Mesenchymal stem cell (in vitro differentiated cells and primary cell): ENCODE measurements around the gene PVR.
"Not testable (repeated sequence)": the region's sequence is repeated elsewhere in the genome, so short reads cannot be mapped to it uniquely, and the experiment has no call there.

Source experiments
- DNase-seq: peaks from one replicate; pipeline ENCODE4 v3.0.0-alpha.2; 2013
- H2AFZ ChIP-seq: one replicate; pipeline ENCODE4 v1.6.1; 2013; ENCODE audit warnings: low read depth, mild to moderate bottlenecking, control low read depth, inconsistent platforms, low read length, moderate library complexity
- H2AK5ac ChIP-seq: 2 replicates; pipeline ENCODE4 v1.6.1; 2013; ENCODE audit warnings: low read length, moderate library complexity, mild to moderate bottlenecking, inconsistent platforms; ENCODE audit not compliant: severe bottlenecking
- H2BK120ac ChIP-seq: one replicate; pipeline ENCODE4 v1.6.1; 2013; ENCODE audit warnings: low read depth, mild to moderate bottlenecking, inconsistent platforms, low read length, moderate library complexity
- H2BK12ac ChIP-seq, 2 experiments: one replicate each; pipeline ENCODE4 v1.6.1; 2013; ENCODE audit warnings: inconsistent platforms in 2 of 2, low read length in 2 of 2, mild to moderate bottlenecking in 2 of 2, moderate library complexity in 2 of 2, control low read depth in 1 of 2
- H2BK15ac ChIP-seq: one replicate; pipeline ENCODE4 v1.6.1; 2013; ENCODE audit warnings: mild to moderate bottlenecking, low read depth, inconsistent platforms; ENCODE audit not compliant: poor library complexity, severe bottlenecking
- H2BK5ac ChIP-seq: 2 replicates; pipeline ENCODE4 v1.6.1; 2013; ENCODE audit warnings: low read depth, mild to moderate bottlenecking, low read length, control low read depth, inconsistent platforms; ENCODE audit not compliant: poor library complexity, severe bottlenecking
- H3K14ac ChIP-seq, 2 experiments: one replicate each; pipeline ENCODE4 v1.6.1; 2013; ENCODE audit warnings: inconsistent platforms in 2 of 2, low read length in 2 of 2, control low read depth in 1 of 2, mild to moderate bottlenecking in 1 of 2, moderate library complexity in 1 of 2
- H3K18ac ChIP-seq, 2 experiments: one replicate each; pipeline ENCODE4 v1.6.1; 2013; ENCODE audit warnings: inconsistent platforms in 2 of 2, low read length in 2 of 2, control low read depth in 1 of 2, low read depth in 1 of 2, mild to moderate bottlenecking in 1 of 2
- H3K23ac ChIP-seq, 2 experiments: one replicate each; pipeline ENCODE4 v1.6.1; 2013; ENCODE audit warnings: inconsistent platforms in 2 of 2, low read length in 2 of 2, mild to moderate bottlenecking in 2 of 2, moderate library complexity in 2 of 2, control low read depth in 1 of 2
- H3K27ac ChIP-seq: 2 replicates; pipeline ENCODE4 v1.5.1; 2013; ENCODE audit warnings: mild to moderate bottlenecking, moderate library complexity, low read length, control low read depth, inconsistent platforms; ENCODE audit not compliant: poor library complexity, severe bottlenecking
- H3K27me3 ChIP-seq, 2 experiments: 2 replicates each; pipeline versions ENCODE4 v1.6.1 to v1.7.0; 2013; ENCODE audit warnings: low read length in 2 of 2, mild to moderate bottlenecking in 2 of 2, moderate library complexity in 2 of 2, control low read depth in 1 of 2, inconsistent platforms in 1 of 2; ENCODE audit not compliant: control insufficient read depth in 1 of 2, insufficient read depth in 1 of 2
- H3K36me3 ChIP-seq, 2 experiments: 2 replicates each; pipeline versions ENCODE4 v1.6.1 to v1.7.0; 2013; ENCODE audit warnings: low read length in 2 of 2, control low read depth in 1 of 2, inconsistent platforms in 1 of 2, low read depth in 1 of 2, mild to moderate bottlenecking in 1 of 2; ENCODE audit not compliant: insufficient read depth in 2 of 2, control insufficient read depth in 1 of 2
- H3K4ac ChIP-seq, 2 experiments: one replicate each; pipeline ENCODE4 v1.6.1; 2013; ENCODE audit warnings: inconsistent platforms in 2 of 2, low read length in 2 of 2, mild to moderate bottlenecking in 2 of 2, moderate library complexity in 2 of 2, control low read depth in 1 of 2, low read depth in 1 of 2
- H3K4me1 ChIP-seq: 2 replicates; pipeline ENCODE4 v1.6.1; 2013; ENCODE audit warnings: low read depth, low read length, control low read depth; ENCODE audit not compliant: control insufficient read depth, insufficient read depth
- H3K4me2 ChIP-seq: 2 replicates; pipeline ENCODE4 v1.6.1; 2013; ENCODE audit warnings: low read length, mild to moderate bottlenecking, inconsistent platforms; ENCODE audit not compliant: poor library complexity, severe bottlenecking
- H3K4me3 ChIP-seq, 2 experiments: 2 replicates each; pipeline versions ENCODE4 v1.5.1 to v1.7.0; 2013; ENCODE audit warnings: low read length in 2 of 2, mild to moderate bottlenecking in 2 of 2, control low read depth in 1 of 2, low read depth in 1 of 2; ENCODE audit not compliant: insufficient read depth in 1 of 2
- H3K79me1 ChIP-seq: replicated peaks from 2 replicates; pipeline ENCODE4 v1.6.1; 2013; ENCODE audit warnings: mild to moderate bottlenecking, control low read depth, low read length, inconsistent platforms; ENCODE audit not compliant: poor library complexity, severe bottlenecking
- H3K9ac ChIP-seq: 2 replicates; pipeline ENCODE4 v1.7.0; 2013; ENCODE audit warnings: mild to moderate bottlenecking, low read length, moderate library complexity
- H3K9me3 ChIP-seq: 2 replicates; pipeline ENCODE4 v1.7.0; 2013; ENCODE audit warnings: mild to moderate bottlenecking, low read length; ENCODE audit not compliant: control insufficient read depth
- H4K8ac ChIP-seq: one replicate; pipeline ENCODE4 v1.6.1; 2013; ENCODE audit warnings: inconsistent platforms, mild to moderate bottlenecking, low read length, moderate library complexity
- H4K91ac ChIP-seq: one replicate; pipeline ENCODE4 v1.6.1; 2013; ENCODE audit warnings: mild to moderate bottlenecking, low read length, inconsistent platforms
- WGBS: methylation state at CpG from one replicate; pipeline ENCODE4 v1.1.7; 2013; ENCODE audit warnings: mixed read lengths; 5-methylcytosine and 5-hydroxymethylcytosine counted together

The PVR gene

GRCh38 chr19:44623626-44624025 is 20.1 kb upstream of the PVR start:
- no peak for DNase-seq
- WGBS, result 98% methylated on average over 3 of the region's 4 CpGs

GRCh38 chr19:44624840-44625354 is 18.8 kb upstream of the PVR start:
- Histone ChIP-seq H3K27ac (no peak overlapping the region), H2BK120ac (no peak overlapping the region), H4K8ac (no peak overlapping the region), H3K18ac (no peak overlapping the region), H3K4me1 (peaks cover 29% of the 10 kb centered on the region), H2BK12ac (no peak overlapping the region), H3K36me3 (peaks cover 0 to 12% of the 10 kb centered on the region in 2 experiments), H3K79me1 (no peaks in the 10 kb centered on the region), H3K23ac (no peak overlapping the region), H3K27me3 (no peaks in the 10 kb centered on the region), H2BK15ac (no peak overlapping the region), H4K91ac (no peak overlapping the region), H3K4me3 (no peak overlapping the region), H2AK5ac (peak overlapping the region; percentile 86), H3K4ac (no peak overlapping the region), H3K9me3 (no peaks in the 10 kb centered on the region), H3K9ac (no peak overlapping the region), H2AFZ (no peak overlapping the region), H3K14ac (no peak overlapping the region), H3K4me2 (no peak overlapping the region), H2BK5ac (no peak overlapping the region)
- DNase-seq, result no peak
- 88% methylated on average over 1 of the region's 4 CpGs for WGBS

More at GRCh38 chr19:44623626-44624025, 20.1 kb upstream of the PVR start:
- no peak overlapping the region for H3K27ac ChIP-seq
- peaks cover 29% of the 10 kb centered on the region for H3K4me1 ChIP-seq
- no peak overlapping the region for H3K4me3 ChIP-seq
- H4K91ac ChIP-seq, result no peak overlapping the region
- H4K8ac ChIP-seq, result no peak overlapping the region
- no peaks in the 10 kb centered on the region for H3K9me3 ChIP-seq
- no peak overlapping the region for H2BK120ac ChIP-seq
- H3K23ac ChIP-seq, result no peak overlapping the region
- no peaks in the 10 kb centered on the region for H3K79me1 ChIP-seq
- no peak overlapping the region for H2BK12ac ChIP-seq
- no peak overlapping the region for H3K14ac ChIP-seq
- no peaks in the 10 kb centered on the region for H3K27me3 ChIP-seq
- no peak overlapping the region for H3K4me2 ChIP-seq
- no peak overlapping the region for H3K18ac ChIP-seq
- no peak overlapping the region for H2AFZ ChIP-seq
- peaks cover 0 to 7% of the 10 kb centered on the region in 2 experiments for H3K36me3 ChIP-seq
- no peak overlapping the region for H2BK15ac ChIP-seq
- H2AK5ac ChIP-seq, result peak overlapping the region; percentile 87
- H3K4ac ChIP-seq, result no peak overlapping the region
- no peak overlapping the region for H2BK5ac ChIP-seq
- no peak overlapping the region for H3K9ac ChIP-seq

GRCh38 chr19:44625637-44626036 is 18.1 kb upstream of the PVR start:
- H3K4ac ChIP-seq, H2BK15ac ChIP-seq, H2AFZ ChIP-seq, H3K79me1 ChIP-seq, H3K4me2 ChIP-seq, H4K91ac ChIP-seq, H2BK120ac ChIP-seq, H2BK12ac ChIP-seq, H3K18ac ChIP-seq, DNase-seq, H3K9ac ChIP-seq, H3K9me3 ChIP-seq, H3K4me3 ChIP-seq, H3K27me3 ChIP-seq, H4K8ac ChIP-seq, H3K23ac ChIP-seq, H3K14ac ChIP-seq: not testable (repeated sequence)
- peaks cover 0 to 15% of the 10 kb centered on the region in 2 experiments for H3K36me3 ChIP-seq
- peak overlapping the region; percentile 88 for H3K27ac ChIP-seq
- peak overlapping the region; percentile 86 for H2AK5ac ChIP-seq
- WGBS, result 81% methylated on average over 4 of the region's 4 CpGs
- peak overlapping the region; percentile 39 for H2BK5ac ChIP-seq
- H3K4me1 ChIP-seq, result peaks cover 29% of the 10 kb centered on the region

GRCh38 chr19:44626048-44626624 is 17.6 kb upstream of the PVR start:
- peak overlapping the region; percentile 93 for H3K27ac ChIP-seq
- H3K4me1 ChIP-seq, result peaks cover 25% of the 10 kb centered on the region
- no peak overlapping the region for H2BK120ac ChIP-seq
- no peak overlapping the region for H3K18ac ChIP-seq
- peak overlapping the region; percentile 69 for H2AK5ac ChIP-seq
- no peak overlapping the region for H2AFZ ChIP-seq
- no peak overlapping the region for H2BK5ac ChIP-seq
- DNase-seq, result peak; percentile 84
- no peak overlapping the region for H4K91ac ChIP-seq
- H4K8ac ChIP-seq, result peak overlapping the region; percentile 4
- no peak overlapping the region for H3K4ac ChIP-seq
- H3K4me2 ChIP-seq, result no peak overlapping the region
- 8% methylated on average over 1 of the region's 1 CpG for WGBS
- H3K23ac ChIP-seq, result no peak overlapping the region
- no peak overlapping the region for H3K4me3 ChIP-seq
- H3K27me3 ChIP-seq, result no peaks in the 10 kb centered on the region
- peak overlapping the region in 1 of 2 experiments; percentile 30 for H2BK12ac ChIP-seq
- no peak overlapping the region for H3K9ac ChIP-seq
- H3K79me1 ChIP-seq, result no peaks in the 10 kb centered on the region
- H2BK15ac ChIP-seq, result peak overlapping the region; percentile 71
- no peaks in the 10 kb centered on the region for H3K9me3 ChIP-seq
- peaks cover 0 to 16% of the 10 kb centered on the region in 2 experiments for H3K36me3 ChIP-seq
- peak overlapping the region in 1 of 2 experiments; percentile 31 for H3K14ac ChIP-seq
